ENCODE results near the gene IGSF23.
"Not testable (repeated sequence)": the region's sequence is repeated elsewhere in the genome, so short reads cannot be mapped to it uniquely, and the experiment has no call there.

The IGSF23 gene

GRCh38 chr19:44617110-44617880, 3.9 kb downstream of the IGSF23 start:
- DNase-seq, result no peak

- no peak for DNase-seq
Measured at GRCh38 chr19:44618640-44619357, 5.4 kb downstream of the IGSF23 start.

- no peak for DNase-seq
Measured at GRCh38 chr19:44620667-44621066, 7.3 kb downstream of the IGSF23 start.

- DNase-seq, result no peak
Measured at GRCh38 chr19:44621367-44621766, 8.0 kb downstream of the IGSF23 start.

- no peak for DNase-seq
Measured at GRCh38 chr19:44623080-44623479, 9.7 kb downstream of the IGSF23 start.

GRCh38 chr19:44623626-44624025, 10.3 kb downstream of the IGSF23 start:
- no peak for DNase-seq

- no peak for DNase-seq
Measured at GRCh38 chr19:44624840-44625354, 11.5 kb downstream of the IGSF23 start.

- DNase-seq, result not testable (repeated sequence)
Measured at GRCh38 chr19:44625637-44626036, 12.3 kb downstream of the IGSF23 start.

- no peak for DNase-seq
Measured at GRCh38 chr19:44626048-44626624, 12.8 kb downstream of the IGSF23 start.

GRCh38 chr19:44627631-44628030, 14.3 kb downstream of the IGSF23 start:
- no peak for DNase-seq

- DNase-seq, result no peak
Measured at GRCh38 chr19:44628793-44629192, 15.4 kb downstream of the IGSF23 start.

GRCh38 chr19:44631611-44632010, 18.2 kb downstream of the IGSF23 start:
- DNase-seq, result not testable (repeated sequence)

- not testable (repeated sequence) for DNase-seq
Measured at GRCh38 chr19:44634058-44634457, 20.7 kb downstream of the IGSF23 start.

GRCh38 chr19:44634785-44635184, 21.4 kb downstream of the IGSF23 start:
- DNase-seq, result no peak

- DNase-seq, result no peak
Measured at GRCh38 chr19:44635581-44636438, 22.4 kb downstream of the IGSF23 start.

- DNase-seq, result no peak
Measured at GRCh38 chr19:44636439-44637389, 23.4 kb downstream of the IGSF23 start.

- DNase-seq, result no peak
Measured at GRCh38 chr19:44637390-44637764, 24.0 kb downstream of the IGSF23 start.

GRCh38 chr19:44640518-44640917, 27.2 kb downstream of the IGSF23 start:
- no peak for DNase-seq

- no peak for DNase-seq
Measured at GRCh38 chr19:44641501-44642265, 28.3 kb downstream of the IGSF23 start.

GRCh38 chr19:44642377-44642776, 29.0 kb downstream of the IGSF23 start:
- no peak for DNase-seq
